ENCODE measurements around the gene STK32B. TPM values are rescaled to one million over a fixed set of nuclear protein-coding genes. Genes with fewer than 3 reads are reported as not detected.

Gene STK32B
- total and polyA plus RNA-seq, 2 donors (not counting 1 experiment from before 2014, with no cell fraction given), result 0.22 to 0.30 TPM

- DNase-seq (no peak), ATAC-seq (ENCODE audit: low read depth) (no peak)
- H3K27ac ChIP-seq (ENCODE audit: low read length in 2 of 2), result no peak overlapping the region
- no peak overlapping the region for H3K4me2 ChIP-seq (replicated peaks; ENCODE audit: low read depth, low read length, poor library complexity, severe bottlenecking)
- no peaks in the 10 kb centered on the region for H3K27me3 ChIP-seq (replicated peaks in 1 of 4; ENCODE audit: control extremely low read depth in 1 of 4, control insufficient read depth in 3 of 4, insufficient read depth in 4 of 4, low read length in 3 of 4)
- no peaks in the 10 kb centered on the region for H3K9me3 Mint-ChIP-seq (ENCODE audit: insufficient read depth)
- TF ChIP-seq CTCF (IDR thresholded peaks at IDR 0.05) (no peak), EZH2 (IDR thresholded peaks at IDR 0.05; ENCODE audit: borderline replicate concordance, insufficient read depth, low read depth, low read length, poor library complexity, severe bottlenecking) (no peak)
- no peak overlapping the region for H2AFZ ChIP-seq (ENCODE audit: insufficient read depth, low read depth, low read length, poor library complexity, severe bottlenecking)
- no peak overlapping the region for H3K4me3 Mint-ChIP-seq
- WGBS (ENCODE audit: insufficient coverage), result 0% methylated on average over 1 of the region's 3 CpGs
- CTCF ChIA-PET, result no interaction called here
- H3K4me1 ChIP-seq (ENCODE audit: control insufficient read depth in 2 of 2, insufficient read depth in 2 of 2, low read length in 2 of 2), result no peaks in the 10 kb centered on the region
- H3K79me2 ChIP-seq (ENCODE audit: control insufficient read depth, insufficient read depth, low read length), result no peaks in the 10 kb centered on the region
- no peak overlapping the region for H3K4me3 ChIP-seq (ENCODE audit: control extremely low read depth in 1 of 5, extremely low read depth in 1 of 5, insufficient read depth in 1 of 5, low read depth in 2 of 5, low read length in 4 of 5)
- no peaks in the 10 kb centered on the region for H3K4me1 Mint-ChIP-seq
- POLR2A ChIA-PET, result no interaction called here
- no peaks in the 10 kb centered on the region for H3K36me3 ChIP-seq (replicated peaks in 1 of 2; ENCODE audit: control extremely low read depth in 1 of 2, control insufficient read depth in 1 of 2, extremely low read depth in 1 of 2, insufficient read depth in 2 of 2, low read length in 1 of 2)
- H4K20me1 ChIP-seq (ENCODE audit: control insufficient read depth, insufficient read depth, low read length, poor library complexity, severe bottlenecking), result no peaks in the 10 kb centered on the region
- intact Hi-C loops (cut with micrococcal nuclease), result no loop called here
- H3K9me3 ChIP-seq (ENCODE audit: control extremely low read depth in 1 of 3, control insufficient read depth in 2 of 3, insufficient read depth in 1 of 3, low read length in 2 of 3), result peaks cover 0 to 3% (median 0%) of the 10 kb centered on the region in 3 donors
- H3K27me3 Mint-ChIP-seq, result peaks cover 14% of the 10 kb centered on the region
- no peak overlapping the region for H3K9ac ChIP-seq (ENCODE audit: low read length)
- no peak overlapping the region for H3K27ac Mint-ChIP-seq
Observed at GRCh38 chr4:5156682-5157081, 105.4 kb downstream of the STK32B start.

DNA sequence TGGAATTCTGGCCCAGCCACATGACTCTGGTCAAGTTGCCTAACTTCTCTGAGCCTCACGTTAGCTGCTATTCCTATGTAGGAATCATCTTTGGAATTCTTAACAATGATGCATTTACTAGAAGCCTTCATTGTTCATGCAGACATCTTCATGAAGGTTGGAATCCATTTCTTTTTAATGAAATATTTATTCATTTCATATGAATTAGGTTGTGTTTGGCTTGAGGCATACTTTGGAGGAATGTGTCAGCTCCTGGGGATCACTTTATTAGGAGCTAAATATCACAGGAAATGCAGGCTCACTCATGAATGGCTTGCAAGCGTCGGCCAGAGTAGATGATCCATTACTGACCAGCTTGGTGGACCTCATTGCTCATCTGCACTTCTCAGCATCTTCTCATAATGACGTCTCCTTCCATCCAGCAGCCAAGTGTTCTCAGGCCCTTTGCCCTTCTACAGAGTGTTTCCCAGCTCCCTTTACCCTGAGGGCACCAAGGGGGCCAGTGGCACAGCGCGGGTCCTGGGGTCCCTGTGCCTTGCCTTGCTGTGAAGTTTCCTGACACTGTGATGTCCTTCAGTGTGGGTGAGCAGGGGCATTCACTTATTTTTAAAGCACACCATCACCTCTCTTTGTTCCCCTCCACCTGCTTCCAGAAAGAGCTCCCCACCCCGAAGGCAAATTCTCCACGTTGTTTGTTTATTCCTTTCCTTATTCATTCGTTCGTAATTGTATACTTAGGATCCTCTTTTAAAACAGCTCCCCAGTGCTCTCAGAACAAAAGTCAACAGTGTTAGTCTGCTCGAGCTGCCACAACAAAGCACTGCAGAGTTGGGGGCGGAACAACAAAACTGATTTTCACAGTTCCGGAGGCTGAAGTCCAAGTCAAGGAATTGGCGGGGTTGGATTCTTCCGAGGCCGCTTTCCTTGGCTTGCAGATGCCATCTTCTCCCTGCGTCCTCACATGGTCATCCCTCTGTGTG is 106.8 kb downstream of the STK32B start:
- no peak overlapping the region for H2AFZ ChIP-seq (ENCODE audit: insufficient read depth, low read depth, low read length, poor library complexity, severe bottlenecking)
- no peak overlapping the region for H3K4me3 ChIP-seq (ENCODE audit: control extremely low read depth in 1 of 5, extremely low read depth in 1 of 5, insufficient read depth in 1 of 5, low read depth in 2 of 5, low read length in 4 of 5)
- 94% methylated on average over 17 of the region's 17 CpGs for WGBS (ENCODE audit: insufficient coverage)
- Mint-ChIP-seq H3K9me3 (ENCODE audit: insufficient read depth) (no peaks in the 10 kb centered on the region), H3K27me3 (peaks cover 6% of the 10 kb centered on the region), H3K27ac (no peak overlapping the region), H3K4me3 (no peak overlapping the region), H3K4me1 (no peaks in the 10 kb centered on the region)
- ChIA-PET POLR2A (no interaction called here), CTCF (no interaction called here)
- DNase-seq (no peak), ATAC-seq (ENCODE audit: low read depth) (no peak)
- H3K27ac ChIP-seq (ENCODE audit: low read length in 2 of 2), result no peak overlapping the region
- H3K4me2 ChIP-seq (replicated peaks; ENCODE audit: low read depth, low read length, poor library complexity, severe bottlenecking), result no peak overlapping the region
- intact Hi-C loops (cut with micrococcal nuclease), result no loop called here
- H3K27me3 ChIP-seq (replicated peaks in 1 of 4; ENCODE audit: control extremely low read depth in 1 of 4, control insufficient read depth in 3 of 4, insufficient read depth in 4 of 4, low read length in 3 of 4), result no peaks in the 10 kb centered on the region
- peaks cover 0 to 3% (median 0%) of the 10 kb centered on the region in 3 donors for H3K9me3 ChIP-seq (ENCODE audit: control extremely low read depth in 1 of 3, control insufficient read depth in 2 of 3, insufficient read depth in 1 of 3, low read length in 2 of 3)
- H4K20me1 ChIP-seq (ENCODE audit: control insufficient read depth, insufficient read depth, low read length, poor library complexity, severe bottlenecking), result no peaks in the 10 kb centered on the region
- no peak overlapping the region for H3K9ac ChIP-seq (ENCODE audit: low read length)
- TF ChIP-seq CTCF (IDR thresholded peaks at IDR 0.05) (no peak), EZH2 (IDR thresholded peaks at IDR 0.05; ENCODE audit: borderline replicate concordance, insufficient read depth, low read depth, low read length, poor library complexity, severe bottlenecking) (no peak)
- no peaks in the 10 kb centered on the region for H3K4me1 ChIP-seq (ENCODE audit: control insufficient read depth in 2 of 2, insufficient read depth in 2 of 2, low read length in 2 of 2)
- H3K36me3 ChIP-seq (replicated peaks in 1 of 2; ENCODE audit: control extremely low read depth in 1 of 2, control insufficient read depth in 1 of 2, extremely low read depth in 1 of 2, insufficient read depth in 2 of 2, low read length in 1 of 2), result no peaks in the 10 kb centered on the region
- H3K79me2 ChIP-seq (ENCODE audit: control insufficient read depth, insufficient read depth, low read length), result no peaks in the 10 kb centered on the region
